H4 (cell line): Measurements from ENCODE around the gene HPCAL1. TPM values are rescaled to one million over a fixed set of nuclear protein-coding genes. Genes with fewer than 3 reads are reported as not detected.

Experiments
- DNase-seq: peaks from one replicate; pipeline ENCODE4 v3.0.0-alpha.2; 2015; ENCODE audit warnings: low spot score
- total RNA-seq: library from RNA; depleted of rRNA; stranded (reverse); fragments of >200 nt; shearing (Covaris generic); gene quantifications from 2 replicates; pipeline ENCODE4 v1.2.3, GENCODE V29; 2014

The HPCAL1 gene
- total RNA-seq, 1 experiment from 2014 or later: 50.8 TPM

DNA sequence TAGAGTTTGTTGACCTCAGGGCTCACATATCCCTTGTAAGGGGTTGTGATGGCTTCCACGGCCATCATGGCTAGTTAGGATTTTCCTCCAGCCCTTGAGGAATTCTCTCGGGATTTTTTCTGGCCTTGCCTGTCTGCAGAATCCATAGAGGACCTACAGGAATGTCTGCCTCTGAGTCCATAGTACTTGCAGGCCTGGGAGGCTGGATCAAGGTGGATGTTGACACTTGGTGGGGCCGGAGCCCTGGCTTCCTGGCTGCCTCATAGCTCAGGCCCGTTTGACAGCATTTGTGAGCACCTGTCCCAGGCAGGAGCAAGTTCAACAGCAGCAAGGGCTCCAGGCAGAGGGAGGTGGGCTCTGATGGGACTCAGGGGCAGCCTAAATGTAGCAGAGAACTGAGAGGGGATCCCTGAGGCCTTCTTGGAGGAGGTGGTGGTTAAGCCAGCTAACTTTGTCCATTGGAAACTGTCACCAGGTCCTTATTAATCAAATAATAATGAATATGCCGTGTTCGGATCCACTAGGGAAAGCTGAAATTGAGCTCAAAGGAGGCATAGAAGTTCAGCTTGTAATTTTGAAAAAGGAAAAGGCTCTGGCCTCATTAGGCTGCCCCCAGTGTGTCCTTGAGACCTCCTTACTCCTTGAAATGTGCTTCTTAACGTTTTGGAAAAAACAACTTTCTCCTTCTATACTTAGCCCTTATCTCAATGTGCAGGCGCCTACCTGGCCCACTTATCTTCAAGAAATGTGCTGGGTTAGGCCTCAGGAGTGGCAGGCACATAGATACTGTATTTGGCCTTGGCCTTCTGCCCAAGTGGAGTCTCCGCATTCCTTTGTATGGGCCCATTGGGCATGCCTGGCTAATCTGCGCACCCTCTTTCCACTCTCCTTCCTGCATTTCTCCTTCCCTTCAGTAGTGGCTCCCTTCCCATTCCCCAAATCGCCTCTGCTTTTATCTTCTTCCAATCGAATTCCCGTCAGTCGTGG lies 66.9 kb downstream of the HPCAL1 start:
- DNase-seq: no peak

DNA sequence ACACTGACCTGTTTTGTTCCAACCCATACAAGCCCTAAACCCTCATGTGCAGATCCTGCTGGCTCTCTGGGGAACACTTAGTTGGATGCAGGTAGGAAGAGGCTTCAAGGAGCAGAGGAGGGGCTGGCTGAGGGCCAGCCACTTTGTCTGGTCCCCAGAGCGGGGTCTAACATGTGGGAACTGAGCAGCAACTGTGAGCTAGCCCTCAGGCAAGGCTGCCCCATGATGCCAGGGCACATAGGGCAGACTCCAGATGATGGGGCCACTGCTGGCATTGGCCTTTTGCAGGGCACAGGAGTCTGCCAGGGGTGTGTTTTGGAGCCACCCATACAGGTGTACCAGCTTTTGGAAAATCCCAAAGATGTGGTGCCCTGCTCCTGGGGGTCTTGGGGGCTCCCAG lies 67.7 kb downstream of the HPCAL1 start:
- DNase-seq: no peak

- no peak for DNase-seq
These were observed 68.2 kb downstream of the HPCAL1 start for GRCh38 chr2:10370895-10371294.

GRCh38 chr2:10371441-10372196 lies 68.9 kb downstream of the HPCAL1 start:
- no peak for DNase-seq

- DNase-seq: no peak
These were observed 69.6 kb downstream of the HPCAL1 start for GRCh38 chr2:10372203-10372861.

- DNase-seq: no peak
These were observed 70.1 kb downstream of the HPCAL1 start for GRCh38 chr2:10372862-10373240.

- DNase-seq: no peak
These were observed 71.2 kb downstream of the HPCAL1 start for GRCh38 chr2:10373931-10374330.

DNA sequence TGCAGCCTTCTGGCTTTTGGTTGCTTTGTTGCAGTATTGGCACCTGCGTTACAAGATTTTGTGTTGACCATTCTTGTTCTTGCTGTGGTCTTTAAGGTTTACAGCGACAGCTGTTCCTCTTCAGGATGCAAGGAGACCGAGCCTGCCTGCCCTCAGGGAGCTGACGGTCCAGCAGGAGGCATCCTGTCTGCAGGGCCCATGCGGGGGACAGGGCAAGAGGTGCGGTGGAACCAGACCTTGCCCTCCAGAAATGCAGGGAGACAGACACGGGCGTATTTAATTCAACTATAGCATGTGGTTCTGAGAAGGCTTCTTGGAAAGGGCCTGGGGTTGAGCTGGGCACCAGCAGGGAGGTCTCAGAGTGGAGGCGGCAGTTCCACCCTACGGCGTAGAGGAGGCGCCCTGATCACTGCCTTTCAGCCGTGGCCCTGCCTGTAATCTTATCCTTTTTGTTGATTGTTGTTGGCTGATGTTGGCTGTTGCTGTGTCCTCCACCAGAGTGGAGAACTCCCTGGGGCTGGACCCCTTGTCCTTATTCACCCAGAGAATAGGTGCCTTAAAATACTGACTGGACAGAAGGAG lies 71.7 kb downstream of the HPCAL1 start:
- no peak for DNase-seq

GRCh38 chr2:10375570-10376281 lies 73.0 kb downstream of the HPCAL1 start:
- no peak for DNase-seq

GRCh38 chr2:10377052-10377746 lies 74.5 kb downstream of the HPCAL1 start:
- DNase-seq: no peak

GRCh38 chr2:10377747-10378085 lies 75.0 kb downstream of the HPCAL1 start:
- no peak for DNase-seq

- DNase-seq: no peak
These were observed 75.5 kb downstream of the HPCAL1 start for GRCh38 chr2:10378189-10378588.

- DNase-seq: no peak
These were observed 77.6 kb downstream of the HPCAL1 start for GRCh38 chr2:10380048-10380926.

- DNase-seq: no peak
These were observed 79.3 kb downstream of the HPCAL1 start for GRCh38 chr2:10381997-10382353.

GRCh38 chr2:10382354-10383061 lies 79.8 kb downstream of the HPCAL1 start:
- DNase-seq: no peak

DNA sequence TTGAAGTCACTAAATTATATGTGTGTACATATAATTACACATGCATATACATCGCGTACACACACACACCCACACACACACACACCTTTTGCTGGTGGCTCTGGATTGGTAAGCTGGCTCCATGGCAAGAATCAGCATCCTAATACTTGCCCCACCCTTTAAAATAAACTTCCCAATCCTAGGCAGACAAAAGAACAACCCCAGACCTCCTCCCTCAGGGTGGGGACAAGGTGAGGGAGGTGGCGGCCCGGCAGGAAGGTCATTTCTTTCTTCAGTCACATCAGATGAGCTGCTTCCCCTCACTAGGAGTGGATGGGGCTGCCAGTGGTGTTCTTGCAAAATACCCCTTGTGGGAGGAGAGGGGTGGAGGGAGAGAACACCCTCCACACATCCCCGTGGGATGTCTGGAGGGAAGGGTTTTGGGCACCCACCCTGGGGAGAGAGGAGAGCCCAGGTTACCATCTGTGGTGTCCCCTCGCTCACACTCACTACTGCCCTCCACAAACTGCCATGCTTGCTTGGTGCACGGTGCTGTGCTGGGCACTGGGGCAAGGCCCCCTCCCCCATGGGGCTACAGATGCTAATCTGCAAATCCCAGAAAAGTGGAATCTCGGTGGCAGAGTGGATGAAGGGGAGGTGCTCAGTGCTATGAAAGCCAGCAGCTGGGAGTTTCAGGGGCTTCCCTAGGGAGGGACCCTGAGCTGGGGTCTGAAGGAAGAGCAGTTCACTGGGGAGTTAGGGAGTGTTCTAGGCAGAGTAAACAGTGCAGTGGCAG lies 81.4 kb downstream of the HPCAL1 start:
- DNase-seq: no peak

- no peak for DNase-seq
These were observed 82.8 kb downstream of the HPCAL1 start for GRCh38 chr2:10385501-10385900.
